Breast epithelium (tissue), 3 donors: ENCODE data around the gene UNC5B.

Source experiments
- CTCF ChIP-seq, 3 donors: fragments of 450-650 bp; IDR thresholded peaks; one replicate each; pipeline ENCODE4 v1.5.1; 2016 to 2017; ENCODE audit warnings: antibody characterized with exemption in 3 of 3, mild to moderate bottlenecking in 3 of 3, moderate library complexity in 3 of 3
- POLR2A ChIP-seq: fragments of 450-650 bp; IDR thresholded peaks from one replicate; pipeline ENCODE4 v1.6.1; 2016; ENCODE audit warnings: antibody characterized with exemption, mild to moderate bottlenecking, moderate library complexity

- TF ChIP-seq CTCF (IDR thresholded peaks at IDR 0.05) = no peak
- no peak for TF ChIP-seq POLR2A
These were observed 20.0 kb downstream of the UNC5B start for GRCh38 chr10:71232089-71232998.
